GM12878 (cell line): ENCODE results near the gene ZNF827. TPM values are rescaled to one million over a fixed set of nuclear protein-coding genes. Genes with fewer than 3 reads are reported as not detected.

Source experiments
- ATAC-seq: fragments of 200-7000 bp; cut with Tn5 transposase; 3 replicates; pipeline ENCODE4 v1.9.1; 2020; ENCODE audit warnings: mild to moderate bottlenecking, moderate library complexity
- Bru-seq: library from RNA; stranded (reverse); fragments of 400-500 nt; gene quantifications from one replicate; lab custom pipeline; 2021; lab: Mats Ljungman, UMichigan
- BruChase-seq, 2 experiments: library from RNA; stranded (reverse); fragments of 400-500 nt; gene quantifications; one replicate each; lab custom pipeline; 2021; lab: Mats Ljungman, UMichigan
- BruUV-seq: library from RNA; stranded (reverse); fragments of 400-500 nt; replicated peaks from 2 replicates; lab custom pipeline; 2021; lab: Mats Ljungman, UMichigan
- CTCF ChIA-PET: fragments of 300-600 bp; sonication (Branson Sonifier 250); formaldehyde crosslinking; extraction: SDS; loops from one replicate; lab custom pipeline; 2021; ENCODE audit warnings: inconsistent platforms; lab: Yijun Ruan, JAX
- POLR2A ChIA-PET: fragments of 350-600 bp; formaldehyde crosslinking; extraction: SDS; loops from one replicate; lab custom pipeline; 2021; ENCODE audit warnings: inconsistent platforms; lab: Charles Lee
- RAD21 ChIA-PET: fragments of 300-600 bp; sonication (Branson Sonifier 250); formaldehyde crosslinking; loops from one replicate; lab custom pipeline; 2023; ENCODE audit warnings: antibody characterized with exemption; ENCODE audit not compliant: unreplicated experiment; lab: Charles Lee
- SMC1A ChIA-PET: fragments of 300-600 bp; sonication (Branson Sonifier 250); formaldehyde crosslinking; loops from one replicate; lab custom pipeline; 2023; ENCODE audit not compliant: unreplicated experiment, uncharacterized antibody; lab: Charles Lee
- DNase-seq: peaks from one replicate; pipeline ENCODE4 v3.0.0-alpha.2; 2011; ENCODE audit warnings: low read depth, low spot score
- FAIRE-seq: peaks from 3 replicates; lab custom pipeline; 2011; peaks lifted over from hg19 to GRCh38; lab: Jason Lieb, UNC
- H2AFZ ChIP-seq: 2 replicates; pipeline ENCODE4 v1.6.0; 2011; ENCODE audit warnings: low read depth, low read length, control low read depth; ENCODE audit not compliant: control insufficient read depth
- H3K27ac ChIP-seq: 2 replicates; pipeline ENCODE4 v1.5.1; 2011; ENCODE audit warnings: control low read depth; ENCODE audit not compliant: control insufficient read depth, insufficient read depth
- H3K27me3 ChIP-seq, 2 experiments: replicated peaks in 1 of 2; 2 replicates each; pipeline versions ENCODE4 v1.6.0 to v1.6.1; 2011; ENCODE audit warnings: low read length in 1 of 2; ENCODE audit not compliant: control insufficient read depth in 2 of 2, insufficient read depth in 2 of 2
- H3K36me3 ChIP-seq, 2 experiments: 2 replicates each; pipeline ENCODE4 v1.5.1; 2011; ENCODE audit warnings: low read length in 1 of 2; ENCODE audit not compliant: control insufficient read depth in 2 of 2, insufficient read depth in 2 of 2
- H3K4me1 ChIP-seq: 2 replicates; pipeline ENCODE4 v1.6.1; 2011; ENCODE audit warnings: mild to moderate bottlenecking, low read length, moderate library complexity, mixed read lengths; ENCODE audit not compliant: control insufficient read depth, insufficient read depth
- H3K4me2 ChIP-seq: 2 replicates; pipeline ENCODE4 v1.6.0; 2011; ENCODE audit warnings: control low read depth; ENCODE audit not compliant: control insufficient read depth, insufficient read depth
- H3K4me3 ChIP-seq: fragments of 200-600 bp; sonication (generic); 2 replicates; pipeline ENCODE4 v1.5.1; 2016
- H3K79me2 ChIP-seq: 2 replicates; pipeline ENCODE4 v1.6.0; 2011; ENCODE audit warnings: low read length; ENCODE audit not compliant: control insufficient read depth, insufficient read depth
- H3K9ac ChIP-seq: 2 replicates; pipeline ENCODE4 v1.8.0; 2011; ENCODE audit warnings: low read length, control low read depth, mixed read lengths; ENCODE audit not compliant: control insufficient read depth, insufficient read depth
- H3K9me3 ChIP-seq: replicated peaks from 3 replicates; pipeline ENCODE4 v1.5.1; 2011; ENCODE audit warnings: mild to moderate bottlenecking, low read length; ENCODE audit not compliant: control insufficient read depth, insufficient read depth
- H4K20me1 ChIP-seq: 2 replicates; pipeline ENCODE4 v1.6.0; 2011; ENCODE audit not compliant: control insufficient read depth, insufficient read depth
- ATF7 ChIP-seq: fragments of 450-650 bp; IDR thresholded peaks from 2 replicates; pipeline ENCODE4 v1.6.1; 2016; ENCODE audit warnings: low read depth, mild to moderate bottlenecking
- IKZF2 ChIP-seq, 2 experiments: fragments of 450-650 bp; IDR thresholded peaks; 2 replicates each; pipeline ENCODE4 v1.6.1; 2017; ENCODE audit warnings: mild to moderate bottlenecking in 2 of 2, moderate library complexity in 2 of 2
- MTA2 ChIP-seq: fragments of 450-650 bp; IDR thresholded peaks from 2 replicates; pipeline ENCODE4 v1.6.1; 2016; ENCODE audit warnings: low read depth, mild to moderate bottlenecking, moderate library complexity
- NR2F1 ChIP-seq: fragments of 450-650 bp; conservative IDR thresholded peaks from 2 replicates; pipeline ENCODE4 v1.6.1; 2017; ENCODE audit warnings: mild to moderate bottlenecking
- RB1 ChIP-seq: fragments of 450-650 bp; formaldehyde crosslinking; IDR thresholded peaks from 2 replicates; pipeline ENCODE4 v1.6.1; 2017; ENCODE audit warnings: mild to moderate bottlenecking, borderline replicate concordance
- RELB ChIP-seq: fragments of 450-650 bp; IDR thresholded peaks from 2 replicates; pipeline ENCODE4 v1.6.1; 2017; ENCODE audit warnings: low read depth, mild to moderate bottlenecking, moderate library complexity
- STAT1 ChIP-seq: fragments of 450-650 bp; conservative IDR thresholded peaks from 2 replicates; pipeline ENCODE4 v1.6.1; 2014; ENCODE audit warnings: antibody characterized with exemption, mild to moderate bottlenecking
- SUZ12 ChIP-seq: fragments of 200-600 bp; sonication (generic); IDR thresholded peaks from one replicate; pipeline ENCODE4 v1.6.1; 2018; ENCODE audit warnings: antibody characterized with exemption, mild to moderate bottlenecking; ENCODE audit not compliant: unreplicated experiment
- YBX1 ChIP-seq: fragments of 450-650 bp; IDR thresholded peaks from 2 replicates; pipeline ENCODE4 v1.6.1; 2016; ENCODE audit warnings: antibody characterized with exemption
- ZNF622 ChIP-seq: fragments of 450-650 bp; IDR thresholded peaks from 2 replicates; pipeline ENCODE4 v1.6.1; 2017; ENCODE audit warnings: mild to moderate bottlenecking, inconsistent platforms
- WGBS: methylation state at CpG from one replicate; pipeline ENCODE4 v1.1.6; 2016; ENCODE audit warnings: low lambda C conversion rate; ENCODE audit not compliant: insufficient replicate concordance, insufficient coverage; ENCODE audit errors: missing lambda C conversion rate; 5-methylcytosine and 5-hydroxymethylcytosine counted together
- in situ Hi-C: fragments of 300-500 bp; cut with MboI; formaldehyde crosslinking; loops from 9 replicates; pipeline ENCODE4 v1.14.3; 2018; ENCODE audit warnings: mixed read lengths
- intact Hi-C: fragments of 100-400 bp; cut with micrococcal nuclease; formaldehyde crosslinking; loops from one replicate; pipeline ENCODE4 v1.14.2; 2022; ENCODE audit not compliant: unreplicated experiment
- long read RNA-seq, 2 experiments: library from polyadenylated mRNA; unstranded; transcript quantifications; one replicate each; pipeline ENCODE4 v2.0.0, GENCODE V29; 2019 to 2020
- polyA minus RNA-seq, 3 experiments: library from RNA; depleted of rRNA, polyadenylated mRNA; stranded (reverse); fragments of >200 nt; gene quantifications; 2 replicates each; pipeline ENCODE4 v1.2.3, GENCODE V29; 2011
- polyA plus RNA-seq, 11 experiments: library from polyadenylated mRNA; depleted of rRNA in 4 of 11; unstranded in 6 of 11; stranded (reverse) in 5 of 11; fragments of >200 nt; fragmentation: Nextera tagmentation in 4 of 11; fragmentation: Illumina TruSeq in 1 of 11; extraction: Ambion mirVana in 4 of 11; extraction: Trizol in 1 of 11; gene quantifications; 1 replicate in 1 of 11; 2 replicates in 10 of 11; pipeline versions ENCODE4 v1.2.1 to v1.2.3, GENCODE V29; 2011 to 2016; ENCODE audit warnings: inconsistent platforms in 2 of 11, missing spikeins in 2 of 11, low read depth in 1 of 11
- total RNA-seq, 4 experiments: library from RNA; depleted of rRNA in 3 of 4; stranded (reverse); fragments of >200 nt in 3 of 4; fragmentation: Illumina TruSeq in 1 of 4; extraction: Trizol in 1 of 4; gene quantifications; 2 replicates each; pipeline versions ENCODE4 v1.2.1 to v1.2.3, GENCODE V29; 2013 to 2021
- TF ChIP-seq, protein P1 (sequence below): fragments of 450-650 bp; IDR thresholded peaks from 2 replicates; pipeline ENCODE4 v1.6.1; 2017; ENCODE audit warnings: mild to moderate bottlenecking, low read depth, inconsistent platforms; ENCODE audit not compliant: poor library complexity, severe bottlenecking

The ZNF827 gene
- total RNA-seq (2013; cell fraction: nucleolus; rRNA removed): 140 and 166 TPM in 2 replicates
- total RNA-seq (2014; rRNA removed) (12.6 and 13.7 TPM in 2 replicates), total RNA-seq (2014; rRNA removed; fragmentation: Illumina TruSeq; extraction: Trizol) (16.5 and 17.7 TPM in 2 replicates), total RNA-seq (2021) (24.4 and 31.5 TPM in 2 replicates), polyA plus RNA-seq (2011; rRNA removed) (12.2 and 14.6 TPM in 2 replicates), polyA plus RNA-seq (2014; fragmentation: Illumina TruSeq; extraction: Trizol) (17.5 and 19.6 TPM in 2 replicates), polyA plus RNA-seq (2014; fragmentation: Nextera tagmentation; extraction: Ambion mirVana) (1 to 10 TPM; 3.8 to 5.8 TPM), polyA plus RNA-seq (2014; rRNA removed) (18.6 and 19.8 TPM in 2 replicates), polyA plus RNA-seq (2016; fragmentation: Nextera tagmentation; extraction: Ambion mirVana) (10 to 100 TPM in 1 of 2 experiments, 1 to 10 TPM in 1; 9.1 to 11.2 TPM), polyA minus RNA-seq (2011; rRNA and poly(A)+ RNA removed) (47.0 and 51.6 TPM in 2 replicates), Bru-seq, nascent RNA (percentile 89 among the genes with signal in this experiment), BruChase-seq, experiment 1, labeled RNA remaining after a 6-hour chase (percentile 87 among the genes with signal in this experiment), BruChase-seq, experiment 2, labeled RNA remaining after a 2-hour chase (percentile 81 among the genes with signal in this experiment)
- 6.6 TPM for polyA plus RNA-seq (2011; ENCODE audit: low read depth)
- 25.9 and 26.6 TPM in 2 replicates for polyA plus RNA-seq (2011; cell fraction: cytosol; rRNA removed)
- 129 and 132 TPM in 2 replicates for polyA plus RNA-seq (2011; cell fraction: nucleus; rRNA removed)
- 16.9 and 17.4 TPM in 2 replicates for polyA plus RNA-seq (2012)
- 11.9 and 15.4 TPM in 2 replicates for polyA minus RNA-seq (2011; cell fraction: cytosol; rRNA and poly(A)+ RNA removed)
- 61.1 and 94.9 TPM in 2 replicates for polyA minus RNA-seq (2011; cell fraction: nucleus; rRNA and poly(A)+ RNA removed)
- long read RNA-seq, experiment 1, partial matches to known transcripts: 0 of 3 reads
- long read RNA-seq, experiment 1, other reads (novel, unspliced or antisense): 3 of 3 reads
- long read RNA-seq, experiment 2, partial matches to known transcripts: 0 of 9 reads
- long read RNA-seq, experiment 2, other reads (novel, unspliced or antisense): 9 of 9 reads

- H3K4me1 ChIP-seq: no peaks in the 10 kb centered on the region
- H3K27ac ChIP-seq: peak within 1 kb of the TSS; percentile 88
- H3K4me3 ChIP-seq: peak within 1 kb of the TSS; percentile 89
- peak; percentile 49 for DNase-seq
- WGBS: 6% methylated on average over 32 of the region's 34 CpGs
- ChIA-PET SMC1A (interaction anchor here (0.7 to 2.5 kb wide), 13 partner anchors 8 to 522 kb away, joined by 3 to 11 read pairs (median 3); no protein-coding TSS in a partner anchor), POLR2A (interaction anchor here (0.5 to 1.9 kb wide), 5 partner anchors 9 to 817 kb away, joined by 3 to 12 read pairs (median 3); no protein-coding TSS in a partner anchor), RAD21 (interaction anchor here (0.6 to 2.8 kb wide), 10 partner anchors 8 to 342 kb away, joined by 3 to 12 read pairs (median 4); no protein-coding TSS in a partner anchor), CTCF (interaction anchor here (0.7 to 1.8 kb wide), 6 partner anchors 8 to 157 kb away, joined by 3 to 10 read pairs (median 4); no protein-coding TSS in a partner anchor)
- H3K4me2 ChIP-seq: 0 out of 2 replicates have a peak within 1 kb of the TSS, but pooled peaks have one; percentile 26
- no peaks in the 10 kb centered on the region for H4K20me1 ChIP-seq
- no peaks in the 10 kb centered on the region for H3K9me3 ChIP-seq
- peak within 1 kb of the TSS; percentile 81 for H3K9ac ChIP-seq
- intact Hi-C loops (loop anchor here (2.0 to 10.0 kb wide), 6 partner anchors 52 to 757 kb away; partner anchors contain the start of gene OTUD4), in situ Hi-C loops (no loop called here)
- no peaks in the 10 kb centered on the region for H3K27me3 ChIP-seq
- peak within 1 kb of the TSS; percentile 83 for H2AFZ ChIP-seq
- peaks cover 44% of the 10 kb centered on the region for H3K79me2 ChIP-seq
- ATAC-seq: peak; percentile 47
- H3K36me3 ChIP-seq: no peaks in the 10 kb centered on the region
- peak; percentile 64 for FAIRE-seq
- no TSS peak for BruUV-seq
- no peak for TF ChIP-seq SUZ12
- TF ChIP-seq ATF7: peak; percentile 63
- TF ChIP-seq ZNF622: no peak
- peak; percentile 87 to 94 for TF ChIP-seq IKZF2 (IDR thresholded peaks at IDR 0.05)
- peak; percentile 98 for TF ChIP-seq NR2F1
- no peak for TF ChIP-seq YBX1
- 0 out of 2 replicates have a peak, but pooled peaks have one; percentile 51 for TF ChIP-seq RELB
- TF ChIP-seq MTA2: peak; percentile 74
- TF ChIP-seq RB1: peak; percentile 46; the same call in 1 of the 2 replicates
- TF ChIP-seq, protein P1, sequence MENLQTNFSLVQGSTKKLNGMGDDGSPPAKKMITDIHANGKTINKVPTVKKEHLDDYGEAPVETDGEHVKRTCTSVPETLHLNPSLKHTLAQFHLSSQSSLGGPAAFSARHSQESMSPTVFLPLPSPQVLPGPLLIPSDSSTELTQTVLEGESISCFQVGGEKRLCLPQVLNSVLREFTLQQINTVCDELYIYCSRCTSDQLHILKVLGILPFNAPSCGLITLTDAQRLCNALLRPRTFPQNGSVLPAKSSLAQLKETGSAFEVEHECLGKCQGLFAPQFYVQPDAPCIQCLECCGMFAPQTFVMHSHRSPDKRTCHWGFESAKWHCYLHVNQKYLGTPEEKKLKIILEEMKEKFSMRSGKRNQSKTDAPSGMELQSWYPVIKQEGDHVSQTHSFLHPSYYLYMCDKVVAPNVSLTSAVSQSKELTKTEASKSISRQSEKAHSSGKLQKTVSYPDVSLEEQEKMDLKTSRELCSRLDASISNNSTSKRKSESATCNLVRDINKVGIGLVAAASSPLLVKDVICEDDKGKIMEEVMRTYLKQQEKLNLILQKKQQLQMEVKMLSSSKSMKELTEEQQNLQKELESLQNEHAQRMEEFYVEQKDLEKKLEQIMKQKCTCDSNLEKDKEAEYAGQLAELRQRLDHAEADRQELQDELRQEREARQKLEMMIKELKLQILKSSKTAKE: peak; percentile 27
- TF ChIP-seq STAT1: no peak
These were observed at the start of gene ZNF827 for GRCh38 chr4:145938618-145939440. ZNF827 (minus strand) TSS chr4:145938823; CDS start chr4:145938407, 416 bp downstream.
